Mammary epithelial cell (primary cell): Measurements from ENCODE around the gene HBE1.

Experiments
- CTCF ChIP-seq, 2 donors: IDR thresholded peaks in 1 of 2; conservative IDR thresholded peaks in 1 of 2; 2 replicates each; pipeline ENCODE4 v1.5.1; 2011 to 2012; ENCODE audit warnings: inconsistent platforms in 2 of 2, low read length in 2 of 2, mild to moderate bottlenecking in 2 of 2, control low read depth in 1 of 2, low read depth in 1 of 2; ENCODE audit not compliant: insufficient read depth in 1 of 2; ENCODE audit errors: extremely low read depth in 1 of 2
- EZH2 ChIP-seq: IDR thresholded peaks from 2 replicates; pipeline ENCODE4 v1.6.1; 2012; ENCODE audit warnings: low read length, inconsistent platforms, borderline replicate concordance

DNA sequence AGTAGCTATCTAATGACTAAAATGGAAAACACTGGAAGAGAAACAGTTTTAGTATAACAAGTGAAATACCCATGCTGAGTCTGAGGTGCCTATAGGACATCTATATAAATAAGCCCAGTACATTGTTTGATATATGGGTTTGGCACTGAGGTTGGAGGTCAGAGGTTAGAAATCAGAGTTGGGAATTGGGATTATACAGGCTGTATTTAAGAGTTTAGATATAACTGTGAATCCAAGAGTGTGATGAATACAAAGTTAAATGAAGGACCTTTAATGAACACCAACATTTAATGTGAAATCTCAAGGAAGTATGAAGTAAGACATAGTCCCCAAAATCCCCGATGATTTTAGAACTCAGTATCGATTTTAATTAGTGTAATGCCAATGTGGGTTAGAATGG is 32.3 kb downstream of the HBE1 start:
- TF ChIP-seq CTCF (conservative IDR thresholded peaks at IDR 0.05 in 1 of 2, IDR thresholded peaks at IDR 0.05 in 1 of 2; ENCODE audit: extremely low read depth in 1 of 2, insufficient read depth in 1 of 2, low read depth in 1 of 2, low read length in 2 of 2) (no peak), EZH2 (no peak)
